OCI-LY1 (cell line): ENCODE data around the gene MUC6.

Source experiments
- CTCF ChIP-seq: fragments of 200-600 bp; sonication (generic), shearing (Covaris generic); IDR thresholded peaks from 2 replicates; pipeline ENCODE4 v1.5.1; 2017; ENCODE audit warnings: mild to moderate bottlenecking, antibody characterized with exemption, low read length, moderate library complexity, mixed read lengths
- EZH2 ChIP-seq: fragments of 200-600 bp; sonication (generic), shearing (Covaris generic); IDR thresholded peaks from 2 replicates; pipeline ENCODE4 v1.8.0; 2017; ENCODE audit warnings: borderline replicate concordance, mixed run types, mild to moderate bottlenecking, antibody characterized with exemption, low read length, moderate library complexity, mixed read lengths

- TF ChIP-seq CTCF (no peak), EZH2 (no peak)
Measured at GRCh38 chr11:1073851-1074243, 37.3 kb upstream of the MUC6 start.
